Mucosa of rectum (tissue), 2 donors: Measurements from ENCODE around the gene KCMF1.

Source experiments
- H3K27ac ChIP-seq, 2 donors: one replicate each; pipeline ENCODE4 v1.7.0; 2013; ENCODE audit warnings: inconsistent platforms in 2 of 2, low read depth in 2 of 2, low read length in 2 of 2
- H3K27me3 ChIP-seq, 2 donors: one replicate each; pipeline ENCODE4 v1.7.0; 2013; ENCODE audit warnings: low read length in 2 of 2; ENCODE audit not compliant: control insufficient read depth in 2 of 2, insufficient read depth in 2 of 2
- H3K36me3 ChIP-seq, 2 donors: one replicate each; pipeline ENCODE4 v1.7.0; 2013; ENCODE audit warnings: low read length in 2 of 2; ENCODE audit not compliant: control insufficient read depth in 2 of 2, insufficient read depth in 2 of 2
- H3K4me1 ChIP-seq, 2 donors: one replicate each; pipeline ENCODE4 v1.7.0; 2013; ENCODE audit warnings: low read length in 2 of 2, mild to moderate bottlenecking in 1 of 2; ENCODE audit not compliant: control insufficient read depth in 2 of 2, insufficient read depth in 2 of 2
- H3K4me3 ChIP-seq, 2 donors: one replicate each; pipeline ENCODE4 v1.7.0; 2013; ENCODE audit warnings: low read length in 2 of 2
- H3K9ac ChIP-seq, 2 donors: one replicate each; pipeline ENCODE4 v1.7.0; 2013; ENCODE audit warnings: low read length in 2 of 2, low read depth in 1 of 2, mild to moderate bottlenecking in 1 of 2
- H3K9me3 ChIP-seq, 2 donors: one replicate each; pipeline ENCODE4 v1.7.0; 2013; ENCODE audit warnings: low read length in 2 of 2; ENCODE audit not compliant: control insufficient read depth in 2 of 2
- donor health status: healthy.
- donor health status: Normal muscosa, but diverticular disease.

The KCMF1 gene

GRCh38 chr2:84970868-84971509 lies at the start of gene KCMF1:
TSS of gene KCMF1 (plus strand) at chr2:84971161. CDS start at chr2:84971452, 291 bp downstream.
- Histone ChIP-seq H3K27me3 (no peaks in the 10 kb centered on the region), H3K36me3 (peaks cover 0 to 3% of the 10 kb centered on the region in 2 donors), H3K4me1 (peaks cover 19 to 38% of the 10 kb centered on the region in 2 donors), H3K4me3 (peak within 1 kb of the TSS; percentile 89 to 90), H3K9ac (peak within 1 kb of the TSS; percentile 97 to 98), H3K9me3 (no peaks in the 10 kb centered on the region), H3K27ac (peak within 1 kb of the TSS; percentile 96 to 97)

GRCh38 chr2:84923009-84923408 lies 48.0 kb upstream of the KCMF1 start:
- no peaks in the 10 kb centered on the region for H3K9me3 ChIP-seq
- H3K4me3 ChIP-seq, result no peak overlapping the region
- no peaks in the 10 kb centered on the region for H3K27me3 ChIP-seq
- no peak overlapping the region for H3K9ac ChIP-seq
- H3K4me1 ChIP-seq, result peaks cover 23 to 29% of the 10 kb centered on the region in 2 donors
- H3K36me3 ChIP-seq, result no peaks in the 10 kb centered on the region
- no peak overlapping the region for H3K27ac ChIP-seq

GRCh38 chr2:84924173-84925106 lies 46.5 kb upstream of the KCMF1 start:
- Histone ChIP-seq H3K27me3 (no peaks in the 10 kb centered on the region), H3K36me3 (no peaks in the 10 kb centered on the region), H3K9me3 (no peaks in the 10 kb centered on the region), H3K4me1 (peaks cover 23 to 29% of the 10 kb centered on the region in 2 donors), H3K27ac (peak overlapping the region; percentile 43 to 77), H3K4me3 (no peak overlapping the region), H3K9ac (no peak overlapping the region)

DNA sequence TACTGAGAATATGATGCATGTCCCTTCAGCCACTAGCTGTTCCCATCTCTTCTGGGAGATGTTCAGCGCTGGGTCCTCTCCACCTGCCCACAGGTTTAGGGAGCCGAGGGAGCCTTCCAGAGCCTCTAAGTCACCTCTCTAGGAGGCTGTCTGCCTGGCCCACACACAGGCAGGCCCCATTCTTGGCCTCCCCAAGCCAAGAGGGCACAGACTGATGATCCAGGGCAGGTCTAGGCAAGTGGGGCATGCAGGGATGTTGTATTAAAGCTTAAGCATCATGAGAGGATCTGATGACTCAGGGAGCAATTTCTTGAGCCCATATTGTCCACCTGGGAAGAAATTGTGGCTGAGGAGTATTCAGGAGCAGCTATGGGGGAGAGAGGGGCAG lies 45.6 kb upstream of the KCMF1 start:
- H3K9me3 ChIP-seq, result no peaks in the 10 kb centered on the region
- H3K9ac ChIP-seq, result no peak overlapping the region
- H3K27me3 ChIP-seq, result no peaks in the 10 kb centered on the region
- H3K4me1 ChIP-seq, result peaks cover 22 to 23% of the 10 kb centered on the region in 2 donors
- H3K36me3 ChIP-seq, result no peaks in the 10 kb centered on the region
- H3K27ac ChIP-seq, result peak overlapping the region; percentile 54 to 71
- H3K4me3 ChIP-seq, result no peak overlapping the region

GRCh38 chr2:84925724-84926376 lies 45.1 kb upstream of the KCMF1 start:
- H3K27ac ChIP-seq, result peak overlapping the region; percentile 54 to 71
- peak overlapping the region; percentile 57 to 82 for H3K4me3 ChIP-seq
- peaks cover 20 to 23% of the 10 kb centered on the region in 2 donors for H3K4me1 ChIP-seq

DNA sequence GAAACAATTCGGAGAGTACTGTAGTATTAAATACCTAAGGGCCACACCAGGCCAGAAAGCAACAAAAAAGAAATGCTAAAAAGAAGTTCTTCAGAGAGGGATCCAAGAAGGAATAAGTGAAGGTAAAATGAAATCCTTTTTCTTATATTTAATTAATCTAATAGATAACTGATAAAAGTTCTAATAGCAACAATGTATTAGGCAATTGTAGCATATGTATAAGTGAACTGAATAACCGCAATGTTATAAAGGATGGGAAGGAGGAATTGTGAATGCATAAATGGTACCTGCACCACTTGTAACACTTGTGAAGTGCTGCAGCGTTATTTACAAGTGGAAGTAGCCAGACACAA lies 43.7 kb upstream of the KCMF1 start:
- no peak overlapping the region for H3K27ac ChIP-seq
- peaks cover 20 to 23% of the 10 kb centered on the region in 2 donors for H3K4me1 ChIP-seq
- no peaks in the 10 kb centered on the region for H3K36me3 ChIP-seq
- H3K9me3 ChIP-seq, result no peaks in the 10 kb centered on the region
- no peak overlapping the region for H3K9ac ChIP-seq
- H3K4me3 ChIP-seq, result peak overlapping the region in 1 of 2 donors; percentile 82
- no peaks in the 10 kb centered on the region for H3K27me3 ChIP-seq

More at GRCh38 chr2:84925724-84926376, 45.1 kb upstream of the KCMF1 start:
- H3K9ac ChIP-seq, result peak overlapping the region in 1 of 2 donors; percentile 52
- H3K9me3 ChIP-seq, result no peaks in the 10 kb centered on the region
- H3K36me3 ChIP-seq, result no peaks in the 10 kb centered on the region
- no peaks in the 10 kb centered on the region for H3K27me3 ChIP-seq

GRCh38 chr2:84931384-84931821 lies 39.6 kb upstream of the KCMF1 start:
- H3K9me3 ChIP-seq, result no peaks in the 10 kb centered on the region
- no peaks in the 10 kb centered on the region for H3K36me3 ChIP-seq
- peaks cover 8% of the 10 kb centered on the region in 2 donors for H3K4me1 ChIP-seq
- H3K27ac ChIP-seq, result no peak overlapping the region
- no peak overlapping the region for H3K4me3 ChIP-seq
- no peaks in the 10 kb centered on the region for H3K27me3 ChIP-seq
- no peak overlapping the region for H3K9ac ChIP-seq

DNA sequence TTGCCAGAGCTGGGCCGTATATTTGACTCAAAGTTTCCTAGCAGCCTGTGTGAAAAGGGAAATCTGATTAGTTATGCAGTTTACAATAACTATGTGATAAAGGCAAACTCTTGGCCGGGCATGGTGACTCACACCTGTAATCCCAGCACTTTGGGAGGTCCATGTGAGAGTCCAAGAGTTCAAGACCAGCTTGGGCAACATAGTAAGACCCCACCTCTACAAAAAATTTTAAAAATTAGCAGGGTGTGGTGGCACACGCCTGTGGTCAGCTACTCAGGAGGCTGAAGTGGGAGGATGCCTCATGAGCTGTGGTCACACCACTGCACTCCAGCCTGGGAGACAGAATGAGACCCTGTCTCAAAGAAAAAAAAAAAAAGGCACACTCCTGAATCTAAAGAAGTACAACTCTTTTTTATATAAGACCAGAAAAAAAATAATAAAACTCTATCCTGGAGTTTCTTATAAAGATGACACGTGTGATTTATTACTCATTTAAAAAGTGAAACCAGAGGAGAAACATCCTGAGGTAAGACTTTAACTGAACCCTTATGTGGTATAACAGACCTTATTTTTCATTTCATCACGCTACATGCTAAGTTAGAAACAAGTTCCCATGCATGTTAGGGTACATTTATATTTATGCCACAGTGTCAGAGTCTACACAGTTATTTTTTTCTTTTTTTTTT lies 32.6 kb upstream of the KCMF1 start:
- H3K36me3 ChIP-seq, result no peaks in the 10 kb centered on the region
- no peaks in the 10 kb centered on the region for H3K9me3 ChIP-seq
- H3K9ac ChIP-seq, result no peak overlapping the region
- peaks cover 22 to 24% of the 10 kb centered on the region in 2 donors for H3K4me1 ChIP-seq
- H3K4me3 ChIP-seq, result no peak overlapping the region
- no peaks in the 10 kb centered on the region for H3K27me3 ChIP-seq
- H3K27ac ChIP-seq, result peak overlapping the region in 1 of 2 donors; percentile 49

GRCh38 chr2:84939426-84940087 lies 31.4 kb upstream of the KCMF1 start:
- Histone ChIP-seq H3K27me3 (no peaks in the 10 kb centered on the region), H3K9ac (peak overlapping the region; percentile 43 to 57), H3K9me3 (no peaks in the 10 kb centered on the region), H3K4me1 (peaks cover 22 to 24% of the 10 kb centered on the region in 2 donors), H3K27ac (peak overlapping the region; percentile 85 to 90), H3K4me3 (peak overlapping the region; percentile 3 to 60), H3K36me3 (no peaks in the 10 kb centered on the region)
